ENCODE measurements around the gene CCKAR. TPM values are rescaled to one million over a fixed set of nuclear protein-coding genes. Genes with fewer than 3 reads are reported as not detected.
A peak's percentile ranks its signal among the peaks of the same experiment; 100 is the strongest.

Gene CCKAR
- total and polyA plus RNA-seq, 8 donors: 0.12 to 0.16 (median 0.15) TPM; not detected in 3

DNA sequence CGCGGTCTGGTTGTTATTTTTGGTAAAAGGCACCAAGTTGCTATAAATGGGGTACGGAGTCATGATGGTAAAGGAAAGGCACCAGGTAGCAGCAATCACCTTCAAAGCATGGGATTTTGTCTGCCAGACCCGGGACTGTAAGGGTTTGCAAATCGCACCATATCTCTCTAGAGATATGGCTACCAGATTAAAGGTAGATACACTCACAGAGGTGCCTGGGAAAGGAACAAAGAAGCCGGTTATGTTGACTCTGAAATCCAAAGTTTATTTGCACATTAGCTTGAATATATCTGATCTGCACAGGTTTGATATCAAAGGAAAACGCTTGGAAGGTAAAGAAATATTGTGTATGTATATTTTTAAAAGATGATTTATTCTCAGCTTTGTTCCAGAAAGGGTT lies 4.6 kb downstream of the CCKAR start:
- Histone ChIP-seq H3K4me1 (peaks cover 0 to 17% (median 5%) of the 10 kb centered on the region in 3 donors), H3K9me3 (no peaks in the 10 kb centered on the region), H3K27ac (no peak overlapping the region), H3K27me3 (no peaks in the 10 kb centered on the region), H3K36me3 (no peaks in the 10 kb centered on the region), H3K4me3 (no peak overlapping the region)
- peak in 2 of 4 donors; percentile 32 to 53 for ATAC-seq
- intact Hi-C loops (cut with DNase I): no loop called here
- no peak for FAIRE-seq
- no peak for DNase-seq
- TF ChIP-seq, protein P1, sequence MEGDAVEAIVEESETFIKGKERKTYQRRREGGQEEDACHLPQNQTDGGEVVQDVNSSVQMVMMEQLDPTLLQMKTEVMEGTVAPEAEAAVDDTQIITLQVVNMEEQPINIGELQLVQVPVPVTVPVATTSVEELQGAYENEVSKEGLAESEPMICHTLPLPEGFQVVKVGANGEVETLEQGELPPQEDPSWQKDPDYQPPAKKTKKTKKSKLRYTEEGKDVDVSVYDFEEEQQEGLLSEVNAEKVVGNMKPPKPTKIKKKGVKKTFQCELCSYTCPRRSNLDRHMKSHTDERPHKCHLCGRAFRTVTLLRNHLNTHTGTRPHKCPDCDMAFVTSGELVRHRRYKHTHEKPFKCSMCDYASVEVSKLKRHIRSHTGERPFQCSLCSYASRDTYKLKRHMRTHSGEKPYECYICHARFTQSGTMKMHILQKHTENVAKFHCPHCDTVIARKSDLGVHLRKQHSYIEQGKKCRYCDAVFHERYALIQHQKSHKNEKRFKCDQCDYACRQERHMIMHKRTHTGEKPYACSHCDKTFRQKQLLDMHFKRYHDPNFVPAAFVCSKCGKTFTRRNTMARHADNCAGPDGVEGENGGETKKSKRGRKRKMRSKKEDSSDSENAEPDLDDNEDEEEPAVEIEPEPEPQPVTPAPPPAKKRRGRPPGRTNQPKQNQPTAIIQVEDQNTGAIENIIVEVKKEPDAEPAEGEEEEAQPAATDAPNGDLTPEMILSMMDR (IDR thresholded peaks at IDR 0.05): no peak
- WGBS, 2 donors: 26 to 31% methylated on average over 7 of the region's 7 CpGs

- no peaks in the 10 kb centered on the region for H3K9me3 ChIP-seq
- no peak overlapping the region for H3K4me3 ChIP-seq
- ATAC-seq (no peak), DNase-seq (no peak), FAIRE-seq (no peak)
- H3K36me3 ChIP-seq: no peaks in the 10 kb centered on the region
- no peaks in the 10 kb centered on the region for H3K27me3 ChIP-seq
- 72 to 76% methylated on average over 5 of the region's 5 CpGs for WGBS, 2 donors
- peaks cover 0 to 17% (median 5%) of the 10 kb centered on the region in 3 donors for H3K4me1 ChIP-seq
- intact Hi-C loops (cut with DNase I): no loop called here
- TF ChIP-seq, protein P1 (IDR thresholded peaks at IDR 0.05): no peak
- H3K27ac ChIP-seq: no peak overlapping the region
These were observed 5.8 kb downstream of the CCKAR start for GRCh38 chr4:26484516-26484915.

- H3K27me3 ChIP-seq: no peaks in the 10 kb centered on the region
- ATAC-seq (peak in 3 of 4 donors; percentile 29 to 62 (median 57)), FAIRE-seq (peak; percentile 79), DNase-seq (no peak)
- WGBS, 2 donors: 10 to 12% methylated on average over 2 of the region's 2 CpGs
- TF ChIP-seq, protein P1 (IDR thresholded peaks at IDR 0.05): no peak
- H3K9me3 ChIP-seq: no peaks in the 10 kb centered on the region
- no peak overlapping the region for H3K4me3 ChIP-seq
- no peak overlapping the region for H3K27ac ChIP-seq
- H3K4me1 ChIP-seq: peaks cover 0 to 17% (median 5%) of the 10 kb centered on the region in 3 donors
- no peaks in the 10 kb centered on the region for H3K36me3 ChIP-seq
- intact Hi-C loops (cut with DNase I): no loop called here
These were observed 6.2 kb downstream of the CCKAR start for GRCh38 chr4:26484032-26484515.

- intact Hi-C loops (cut with DNase I): no loop called here
- peaks cover 0 to 17% (median 5%) of the 10 kb centered on the region in 3 donors for H3K4me1 ChIP-seq
- no peak overlapping the region for H3K27ac ChIP-seq
- ATAC-seq: no peak
- H3K9me3 ChIP-seq: no peaks in the 10 kb centered on the region
- no peak for DNase-seq
- H3K36me3 ChIP-seq: no peaks in the 10 kb centered on the region
- TF ChIP-seq, protein P1 (IDR thresholded peaks at IDR 0.05): no peak
- no peak overlapping the region for H3K4me3 ChIP-seq
- no peaks in the 10 kb centered on the region for H3K27me3 ChIP-seq
- WGBS, 2 donors: 79 to 88% methylated on average over 3 of the region's 3 CpGs
- FAIRE-seq: peak; percentile 95
These were observed 7.5 kb downstream of the CCKAR start for GRCh38 chr4:26482508-26483462.

All from pancreas (tissue), 10 donors.